ENCODE results near the gene ZBTB20. TPM values are rescaled to one million over a fixed set of nuclear protein-coding genes. Genes with fewer than 3 reads are reported as not detected.
A peak's percentile ranks its signal among the peaks of the same experiment; 100 is the strongest.

ZBTB20 gene
- total RNA-seq, 2 donors from 2014 or later = 19.8 to 23.1 TPM

DNA sequence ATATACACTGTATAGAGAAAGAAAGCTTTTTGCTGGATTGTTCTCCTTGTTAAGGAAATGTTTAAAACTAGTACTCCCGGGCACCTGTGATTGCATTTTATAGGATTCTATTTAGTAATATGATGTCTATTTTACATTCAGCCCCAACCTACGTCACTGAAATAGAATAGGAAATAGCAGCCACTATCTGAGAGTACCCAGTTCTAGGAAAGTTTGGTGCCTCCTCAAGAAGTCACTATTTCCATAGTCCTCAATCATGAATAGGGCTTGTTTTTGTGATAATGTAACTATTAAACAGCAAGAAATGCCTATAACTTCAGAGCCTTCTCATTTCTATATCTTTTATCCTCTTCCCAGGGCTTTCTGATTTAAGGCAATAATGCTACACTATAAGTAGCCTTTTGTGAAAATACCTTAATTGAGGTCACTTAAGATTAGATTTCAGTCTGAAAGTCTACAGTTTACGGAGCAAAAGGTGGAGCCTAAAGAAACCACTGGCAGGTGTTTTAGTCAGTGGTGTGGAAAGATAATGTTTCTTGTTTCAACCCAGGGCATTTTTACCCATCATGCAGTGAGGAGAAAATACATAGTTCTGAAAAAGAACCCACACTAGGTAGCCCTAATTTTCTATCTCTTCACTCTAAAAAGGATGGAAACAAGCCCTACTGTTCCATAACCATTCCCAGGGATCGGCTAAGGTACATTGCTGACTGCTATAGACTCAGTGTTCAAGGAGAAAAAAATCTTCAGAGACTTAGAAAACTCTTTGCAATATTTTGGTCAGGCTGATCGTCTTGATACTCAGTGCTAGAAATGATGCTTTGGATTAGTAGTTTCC, 814.5 kb downstream of the ZBTB20 start:
- H3K4me1 Mint-ChIP-seq (ENCODE audit: low read depth) = peaks cover 94% of the 10 kb centered on the region
- peaks cover 4 to 6% of the 10 kb centered on the region in 2 donors for H3K9me3 Mint-ChIP-seq

DNA sequence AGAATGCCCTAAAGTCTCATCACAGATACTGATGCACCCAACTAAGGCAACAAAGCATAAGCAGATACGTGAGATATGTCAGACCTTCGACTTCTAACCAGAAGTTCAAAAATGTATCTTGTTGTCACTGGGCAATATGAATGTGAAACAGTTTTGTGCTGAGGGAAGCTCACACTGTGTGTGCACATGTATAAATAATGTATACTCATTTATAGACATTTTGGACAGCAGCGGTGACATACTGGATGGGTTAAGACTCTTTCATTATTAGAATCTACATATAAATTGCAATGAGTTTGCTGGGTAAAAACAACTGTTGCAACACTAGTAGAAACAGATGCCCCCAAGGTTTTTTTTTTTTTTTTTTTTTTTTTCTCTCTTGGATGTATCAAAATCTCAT, 815.4 kb downstream of the ZBTB20 start:
- ATAC-seq (replicated peaks in 1 of 2) = peak; percentile 55 to 63
- no peak for DNase-seq
- Mint-ChIP-seq H3K36me3 (ENCODE audit: insufficient read depth in 2 of 2) (peaks cover 9 to 17% of the 10 kb centered on the region in 2 donors), H3K9me3 (peaks cover 4 to 6% of the 10 kb centered on the region in 2 donors), H3K4me1 (ENCODE audit: low read depth) (peaks cover 95% of the 10 kb centered on the region), H3K27me3 (ENCODE audit: low read depth) (no peaks in the 10 kb centered on the region), H3K27ac (peak overlapping the region; percentile 98), H3K4me3 (peak overlapping the region; percentile 48 to 84)

More for the DNA sequence above, 814.5 kb downstream of the ZBTB20 start:
- Mint-ChIP-seq H3K27me3 (ENCODE audit: low read depth) (no peaks in the 10 kb centered on the region), H3K4me3 (peak overlapping the region; percentile 48 to 84), H3K27ac (peak overlapping the region; percentile 98), H3K36me3 (ENCODE audit: insufficient read depth in 2 of 2) (peaks cover 13 to 19% of the 10 kb centered on the region in 2 donors)
- DNase-seq (no peak), ATAC-seq (replicated peaks in 1 of 2) (peak; percentile 44 to 51)

DNA sequence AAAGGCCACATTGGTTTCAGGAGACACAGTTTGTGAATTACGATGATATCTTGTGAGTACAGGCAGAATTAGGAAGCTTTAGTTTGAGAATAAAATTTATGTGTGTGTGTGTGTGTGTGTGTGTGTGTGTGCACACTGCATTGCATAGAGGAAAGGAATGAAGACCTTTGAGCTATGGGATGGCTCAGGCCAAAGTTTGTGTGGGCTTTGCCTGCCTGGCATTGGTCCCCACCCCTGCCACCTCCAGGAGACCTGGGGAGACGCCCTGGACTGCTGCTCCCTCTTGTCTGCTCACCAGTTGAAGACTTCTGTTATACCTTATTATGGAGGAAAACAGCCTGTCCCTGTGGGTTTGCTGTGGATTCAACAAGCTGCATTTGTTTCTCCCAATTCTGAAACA, 816.1 kb downstream of the ZBTB20 start:
- H3K4me1 Mint-ChIP-seq (ENCODE audit: low read depth) = peaks cover 97% of the 10 kb centered on the region
- H3K9me3 Mint-ChIP-seq = peaks cover 4 to 6% of the 10 kb centered on the region in 2 donors
- H3K27me3 Mint-ChIP-seq (ENCODE audit: low read depth) = no peaks in the 10 kb centered on the region
- peaks cover 8 to 16% of the 10 kb centered on the region in 2 donors for H3K36me3 Mint-ChIP-seq (ENCODE audit: insufficient read depth in 2 of 2)
- H3K4me3 Mint-ChIP-seq = peak overlapping the region in 1 of 2 donors; percentile 27
- peak overlapping the region; percentile 98 for H3K27ac Mint-ChIP-seq
- no peak for ATAC-seq (replicated peaks in 1 of 2)
- DNase-seq = no peak

DNA sequence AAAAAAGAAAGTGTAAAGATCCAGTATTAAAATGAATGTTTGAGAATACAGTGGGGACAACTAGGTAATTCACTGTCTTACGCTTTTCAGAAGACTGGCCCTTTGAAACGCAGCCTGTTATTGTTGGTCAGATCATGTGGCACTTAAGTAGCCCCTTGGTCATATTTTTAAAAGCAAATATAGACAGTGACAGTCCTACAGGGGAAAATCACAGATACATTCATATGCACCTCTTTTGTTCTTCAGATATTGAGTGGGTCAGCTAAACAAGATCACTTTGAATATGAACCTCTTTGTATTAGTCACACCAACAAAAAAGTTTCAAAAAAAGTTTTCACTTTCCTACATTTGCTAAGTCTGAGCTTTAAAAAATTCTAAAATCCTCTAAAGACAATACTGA, 817.3 kb downstream of the ZBTB20 start:
- DNase-seq = no peak
- peaks cover 97% of the 10 kb centered on the region for H3K4me1 Mint-ChIP-seq (ENCODE audit: low read depth)
- peaks cover 8 to 14% of the 10 kb centered on the region in 2 donors for H3K36me3 Mint-ChIP-seq (ENCODE audit: insufficient read depth in 2 of 2)
- ATAC-seq (replicated peaks in 1 of 2) = peak; percentile 24 to 42
- peak overlapping the region; percentile 46 to 66 for H3K4me3 Mint-ChIP-seq
- H3K27me3 Mint-ChIP-seq (ENCODE audit: low read depth) = no peaks in the 10 kb centered on the region
- H3K9me3 Mint-ChIP-seq = peaks cover 4 to 6% of the 10 kb centered on the region in 2 donors
- peak overlapping the region; percentile 99 for H3K27ac Mint-ChIP-seq

DNA sequence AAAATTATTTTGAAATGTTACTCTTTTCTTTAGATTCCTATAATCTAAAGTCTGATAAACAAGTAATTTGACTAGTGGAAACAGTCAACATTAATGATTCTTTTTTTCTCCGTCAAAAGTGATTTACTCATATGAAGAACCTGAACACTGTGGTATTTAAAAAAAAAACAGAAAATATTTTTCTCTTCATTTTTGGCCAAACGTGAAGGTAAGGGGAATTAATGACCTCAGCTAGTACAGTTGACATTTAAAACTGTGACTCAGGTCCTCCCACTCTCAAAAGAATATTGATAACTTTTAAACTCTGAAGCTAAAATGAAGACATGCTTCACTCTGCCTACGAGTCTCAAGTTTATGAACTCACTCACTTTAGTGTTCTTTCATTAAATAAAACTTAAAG, 818.7 kb downstream of the ZBTB20 start:
- Mint-ChIP-seq H3K9me3 (peaks cover 4 to 6% of the 10 kb centered on the region in 2 donors), H3K27me3 (ENCODE audit: low read depth) (no peaks in the 10 kb centered on the region), H3K27ac (peak overlapping the region; percentile 99), H3K36me3 (ENCODE audit: insufficient read depth in 2 of 2) (peaks cover 8 to 14% of the 10 kb centered on the region in 2 donors), H3K4me1 (ENCODE audit: low read depth) (peaks cover 98% of the 10 kb centered on the region), H3K4me3 (peak overlapping the region; percentile 74 to 96)
- peak; percentile 32 to 38 for ATAC-seq (replicated peaks in 1 of 2)
- DNase-seq = no peak

DNA sequence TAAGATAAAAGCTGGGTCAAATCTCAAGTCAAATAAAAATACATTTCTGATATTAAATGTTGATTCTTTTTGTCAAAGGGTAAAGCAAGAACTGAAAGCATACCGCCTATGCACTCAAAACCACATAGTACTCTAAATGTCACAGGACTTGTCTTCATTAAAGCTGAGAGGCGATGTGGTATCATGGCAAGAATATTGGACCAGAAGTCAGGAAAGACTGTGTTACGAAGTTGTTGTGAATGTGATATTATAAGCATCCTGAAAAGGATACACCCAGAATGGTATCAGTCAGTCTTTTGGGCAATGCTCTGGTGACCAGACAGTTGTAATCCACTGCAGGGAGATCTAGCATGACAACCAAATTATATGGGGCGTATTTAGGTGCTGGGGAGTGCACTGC, 819.4 kb downstream of the ZBTB20 start:
- Mint-ChIP-seq H3K27ac (peak overlapping the region; percentile 93), H3K9me3 (peaks cover 4 to 6% of the 10 kb centered on the region in 2 donors), H3K4me3 (peak overlapping the region; percentile 61 to 67), H3K4me1 (ENCODE audit: low read depth) (peaks cover 98% of the 10 kb centered on the region), H3K27me3 (ENCODE audit: low read depth) (no peaks in the 10 kb centered on the region), H3K36me3 (ENCODE audit: insufficient read depth in 2 of 2) (peaks cover 8 to 14% of the 10 kb centered on the region in 2 donors)
- DNase-seq (no peak), ATAC-seq (replicated peaks in 1 of 2) (peak in 1 of 2 donors; percentile 8)

DNA sequence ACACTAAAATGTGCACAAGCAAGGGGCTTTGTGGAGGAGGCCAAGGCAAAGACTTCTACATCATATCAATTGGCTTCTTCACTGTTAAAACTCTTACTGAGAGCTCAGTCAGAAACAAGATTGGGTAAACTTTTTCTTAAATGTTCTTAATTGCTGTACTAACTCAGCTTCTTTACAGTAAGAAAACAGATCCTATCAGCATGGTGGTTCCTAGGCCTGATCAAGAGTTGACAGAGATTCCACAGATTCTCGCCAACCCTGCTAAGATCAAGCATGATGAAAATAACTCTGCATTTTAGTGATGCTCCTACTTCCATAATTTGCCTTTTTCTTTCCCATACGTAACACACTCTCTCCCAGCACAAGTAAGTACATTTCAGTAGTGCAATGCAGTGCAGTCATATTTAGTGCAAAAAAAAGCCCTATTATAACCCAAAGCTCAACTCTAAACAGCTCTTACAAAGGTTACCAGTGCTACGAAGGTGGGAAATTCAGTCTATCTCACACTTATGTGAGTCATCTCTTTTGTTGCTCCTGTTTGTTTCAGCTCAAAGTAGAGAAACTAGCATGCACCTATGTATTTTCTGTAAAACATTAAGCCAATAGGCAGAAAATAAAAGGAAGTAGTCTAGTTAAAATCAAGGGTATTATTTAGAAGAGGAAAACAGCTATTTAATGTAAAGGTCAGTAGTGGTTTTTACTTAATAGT, 823.4 kb downstream of the ZBTB20 start:
- Mint-ChIP-seq H3K27ac (peak overlapping the region; percentile 88), H3K27me3 (ENCODE audit: low read depth) (no peaks in the 10 kb centered on the region), H3K9me3 (peaks cover 0 to 3% of the 10 kb centered on the region in 2 donors), H3K4me3 (peak overlapping the region; percentile 41 to 64), H3K36me3 (ENCODE audit: insufficient read depth in 2 of 2) (peaks cover 2 to 7% of the 10 kb centered on the region in 2 donors), H3K4me1 (ENCODE audit: low read depth) (peaks cover 91% of the 10 kb centered on the region)
- no peak for DNase-seq
- ATAC-seq (replicated peaks in 1 of 2) = peak; percentile 71 to 77

DNA sequence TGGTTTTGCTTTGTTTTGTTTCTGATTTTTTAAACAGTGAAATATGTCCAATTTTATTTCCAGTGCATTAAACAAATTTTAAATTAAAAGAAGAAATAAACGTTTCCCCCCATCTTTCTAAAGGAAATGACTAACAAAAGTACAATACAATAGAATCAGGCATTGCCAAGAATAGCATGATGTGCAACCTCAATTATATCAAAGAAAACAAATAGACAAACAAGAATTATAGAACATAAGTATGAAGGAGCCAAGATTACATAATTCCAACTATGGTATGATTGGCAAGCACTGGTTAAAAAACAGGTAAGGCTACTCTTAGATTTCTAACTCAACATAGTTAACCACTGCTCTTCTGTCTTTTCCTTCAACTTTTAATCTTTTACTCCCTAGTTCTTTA, 826.8 kb downstream of the ZBTB20 start:
- no peak for DNase-seq
- Mint-ChIP-seq H3K9me3 (no peaks in the 10 kb centered on the region), H3K4me3 (peak overlapping the region in 1 of 2 donors; percentile 13), H3K4me1 (ENCODE audit: low read depth) (peaks cover 91% of the 10 kb centered on the region), H3K27me3 (ENCODE audit: low read depth) (no peaks in the 10 kb centered on the region), H3K36me3 (ENCODE audit: insufficient read depth in 2 of 2) (peaks cover under 1 to 4% of the 10 kb centered on the region in 2 donors), H3K27ac (peak overlapping the region; percentile 41)
- no peak for ATAC-seq (replicated peaks in 1 of 2)

DNA sequence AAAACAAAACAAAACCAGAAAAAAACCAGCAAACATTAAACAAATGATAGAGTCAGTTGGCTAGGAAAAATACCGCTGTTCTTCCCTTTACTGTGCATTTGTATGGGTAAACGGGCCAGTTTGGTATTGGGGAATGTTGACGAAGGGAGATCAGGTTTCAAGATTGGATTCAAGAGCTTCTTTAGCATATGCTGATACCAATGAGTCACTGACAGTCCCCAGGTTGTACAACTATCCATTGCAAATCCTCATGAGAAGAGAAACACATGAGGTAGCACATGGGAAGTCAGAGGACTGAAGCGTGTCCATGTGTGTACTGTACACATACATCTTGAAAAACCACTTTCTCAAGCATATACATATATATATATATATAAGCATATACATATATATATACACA, 827.6 kb downstream of the ZBTB20 start:
- Mint-ChIP-seq H3K4me3 (peak overlapping the region in 1 of 2 donors; percentile 30), H3K9me3 (no peaks in the 10 kb centered on the region), H3K27ac (no peak overlapping the region), H3K27me3 (ENCODE audit: low read depth) (no peaks in the 10 kb centered on the region), H3K4me1 (ENCODE audit: low read depth) (peaks cover 89% of the 10 kb centered on the region), H3K36me3 (ENCODE audit: insufficient read depth in 2 of 2) (peaks cover 1 to 4% of the 10 kb centered on the region in 2 donors)
- DNase-seq (no peak), ATAC-seq (replicated peaks in 1 of 2) (no peak)

DNA sequence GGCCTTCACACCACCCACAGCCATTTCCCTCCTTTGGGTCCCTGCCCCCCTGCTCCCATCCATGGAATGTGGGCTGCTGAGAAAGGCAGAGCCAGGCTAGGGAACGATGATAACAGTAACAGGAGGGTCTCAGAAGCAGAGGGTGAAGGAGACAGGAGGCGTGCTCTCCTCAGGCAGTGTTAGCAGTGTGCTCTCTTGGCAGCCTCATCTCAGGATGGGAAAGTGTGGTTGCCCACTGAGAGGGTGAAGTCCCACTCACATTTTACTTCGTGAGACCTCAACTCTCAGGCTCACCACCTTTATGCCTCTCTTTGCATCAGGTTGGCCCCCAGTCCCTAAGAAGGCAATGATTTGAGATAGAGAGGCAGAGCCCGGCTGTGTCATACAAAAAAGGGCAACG, 828.8 kb downstream of the ZBTB20 start:
- peak; percentile 57 to 68 for DNase-seq
- Mint-ChIP-seq H3K4me3 (peak overlapping the region; percentile 51 to 87), H3K27ac (peak overlapping the region; percentile 95), H3K27me3 (ENCODE audit: low read depth) (no peaks in the 10 kb centered on the region), H3K9me3 (peaks cover 0 to 3% of the 10 kb centered on the region in 2 donors), H3K36me3 (ENCODE audit: insufficient read depth in 2 of 2) (peaks cover 4 to 9% of the 10 kb centered on the region in 2 donors), H3K4me1 (ENCODE audit: low read depth) (peaks cover 89% of the 10 kb centered on the region)
- ATAC-seq (replicated peaks in 1 of 2) = peak; percentile 73 to 83

DNA sequence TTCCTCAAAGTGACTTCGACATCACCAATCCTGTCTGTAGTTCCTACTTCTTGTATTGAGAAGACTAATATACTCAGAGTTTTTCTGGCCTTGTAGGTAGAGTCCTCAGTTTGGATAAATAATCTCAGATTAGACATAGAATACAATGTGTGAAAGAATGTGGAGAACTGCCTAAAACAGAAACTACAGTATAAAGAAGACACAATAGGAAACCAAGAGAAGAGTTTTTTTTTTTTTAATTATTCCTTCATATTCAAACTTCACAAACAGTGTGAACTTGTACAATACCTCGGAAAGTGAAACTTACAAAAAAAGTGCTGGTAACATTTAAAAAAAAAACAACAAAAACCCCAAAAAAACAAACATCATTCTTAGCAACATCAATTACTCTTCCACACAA, 832.8 kb downstream of the ZBTB20 start:
- Mint-ChIP-seq H3K27me3 (ENCODE audit: low read depth) (no peaks in the 10 kb centered on the region), H3K4me1 (ENCODE audit: low read depth) (peaks cover 78% of the 10 kb centered on the region), H3K9me3 (peaks cover 0 to 3% of the 10 kb centered on the region in 2 donors), H3K27ac (peak overlapping the region; percentile 95), H3K36me3 (ENCODE audit: insufficient read depth in 2 of 2) (peaks cover 2 to 13% of the 10 kb centered on the region in 2 donors), H3K4me3 (peak overlapping the region; percentile 31 to 78)
- no peak for DNase-seq
- ATAC-seq (replicated peaks in 1 of 2) = no peak

DNA sequence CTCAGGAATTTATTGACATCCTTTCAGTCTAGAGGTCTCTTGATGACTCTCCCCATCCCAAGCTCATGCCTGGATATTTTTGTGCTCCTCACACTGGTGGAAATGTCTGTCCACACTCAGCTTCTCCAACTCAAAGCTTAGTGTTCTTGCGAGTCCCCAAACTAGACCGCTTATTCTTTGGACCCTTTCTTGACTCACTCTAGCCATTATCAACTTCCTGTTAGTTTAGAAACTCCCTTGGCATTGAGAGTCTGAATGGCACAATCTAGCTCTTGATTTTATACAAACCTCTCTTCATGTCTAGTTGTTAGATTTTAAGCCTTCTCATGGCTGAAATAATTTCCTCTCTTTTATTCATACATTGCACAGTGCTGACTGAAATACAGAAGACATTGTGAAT, 833.7 kb downstream of the ZBTB20 start:
- H3K27ac Mint-ChIP-seq = peak overlapping the region; percentile 95
- H3K4me1 Mint-ChIP-seq (ENCODE audit: low read depth) = peaks cover 78% of the 10 kb centered on the region
- ATAC-seq (replicated peaks in 1 of 2) (peak; percentile 6 to 10), DNase-seq (no peak)
- peak overlapping the region in 1 of 2 donors; percentile 78 for H3K4me3 Mint-ChIP-seq
- H3K36me3 Mint-ChIP-seq (ENCODE audit: insufficient read depth in 2 of 2) = peaks cover 8 to 17% of the 10 kb centered on the region in 2 donors
- peaks cover 0 to 3% of the 10 kb centered on the region in 2 donors for H3K9me3 Mint-ChIP-seq
- no peaks in the 10 kb centered on the region for H3K27me3 Mint-ChIP-seq (ENCODE audit: low read depth)

DNA sequence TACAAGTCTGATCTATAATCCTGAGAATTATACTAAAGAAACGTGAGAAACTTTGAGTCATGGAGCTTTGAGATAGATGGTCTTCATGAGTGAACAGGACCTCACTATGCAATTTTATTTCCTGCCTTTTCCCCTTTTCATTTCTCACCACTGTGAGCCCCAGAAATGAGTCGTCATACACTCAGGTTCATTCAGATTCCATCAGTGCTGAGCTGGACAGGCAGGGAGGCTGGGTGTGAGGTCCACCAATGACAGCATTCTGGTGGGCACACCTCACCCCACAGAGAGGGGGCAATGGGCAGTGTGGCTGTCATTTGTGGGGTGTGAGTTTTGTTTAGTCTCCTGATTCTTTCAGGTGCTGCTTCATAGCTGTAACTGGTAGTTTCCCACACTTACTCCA, 836.4 kb downstream of the ZBTB20 start:
- peak overlapping the region; percentile 67 to 73 for H3K4me3 Mint-ChIP-seq
- ATAC-seq (replicated peaks in 1 of 2) (peak; percentile 38 to 48), DNase-seq (peak in 1 of 2 donors; percentile 43)
- H3K27ac Mint-ChIP-seq = peak overlapping the region; percentile 89
- H3K36me3 Mint-ChIP-seq (ENCODE audit: insufficient read depth in 2 of 2) = peaks cover 20 to 29% of the 10 kb centered on the region in 2 donors
- H3K4me1 Mint-ChIP-seq (ENCODE audit: low read depth) = peaks cover 69% of the 10 kb centered on the region
- H3K27me3 Mint-ChIP-seq (ENCODE audit: low read depth) = no peaks in the 10 kb centered on the region
- H3K9me3 Mint-ChIP-seq = peaks cover 0 to 3% of the 10 kb centered on the region in 2 donors

Measured in activated T-cell treated with anti-CD3 and anti-CD28 coated beads, Interleukin-2, amount 50 U/mL, for 72 hours (primary cell).